ENCODE measurements around the gene SLC4A5.
"Not testable (repeated sequence)": the region's sequence is repeated elsewhere in the genome, so short reads cannot be mapped to it uniquely, and the experiment has no call there.

SLC4A5 gene

DNA sequence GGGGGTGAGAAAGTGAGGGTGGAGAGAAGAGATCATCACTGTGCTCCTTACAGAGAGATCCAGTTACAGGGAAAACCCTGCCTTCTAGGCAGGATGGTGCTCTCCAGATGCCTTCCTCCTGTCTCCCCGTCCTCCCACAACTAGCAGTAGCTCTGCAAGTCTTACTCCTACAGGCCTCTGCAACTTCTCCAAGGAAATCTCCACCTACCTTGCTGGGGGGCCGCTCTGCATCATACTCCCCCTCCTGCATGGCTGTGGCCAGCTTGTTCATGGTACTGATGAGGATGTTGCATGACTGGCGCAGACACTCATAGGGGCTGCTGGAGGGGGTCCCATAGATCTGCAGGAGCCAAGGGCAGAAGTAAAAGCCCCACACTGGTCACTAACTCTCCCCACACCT is 22.8 kb upstream of the SLC4A5 start:
- DNase-seq = no peak

DNA sequence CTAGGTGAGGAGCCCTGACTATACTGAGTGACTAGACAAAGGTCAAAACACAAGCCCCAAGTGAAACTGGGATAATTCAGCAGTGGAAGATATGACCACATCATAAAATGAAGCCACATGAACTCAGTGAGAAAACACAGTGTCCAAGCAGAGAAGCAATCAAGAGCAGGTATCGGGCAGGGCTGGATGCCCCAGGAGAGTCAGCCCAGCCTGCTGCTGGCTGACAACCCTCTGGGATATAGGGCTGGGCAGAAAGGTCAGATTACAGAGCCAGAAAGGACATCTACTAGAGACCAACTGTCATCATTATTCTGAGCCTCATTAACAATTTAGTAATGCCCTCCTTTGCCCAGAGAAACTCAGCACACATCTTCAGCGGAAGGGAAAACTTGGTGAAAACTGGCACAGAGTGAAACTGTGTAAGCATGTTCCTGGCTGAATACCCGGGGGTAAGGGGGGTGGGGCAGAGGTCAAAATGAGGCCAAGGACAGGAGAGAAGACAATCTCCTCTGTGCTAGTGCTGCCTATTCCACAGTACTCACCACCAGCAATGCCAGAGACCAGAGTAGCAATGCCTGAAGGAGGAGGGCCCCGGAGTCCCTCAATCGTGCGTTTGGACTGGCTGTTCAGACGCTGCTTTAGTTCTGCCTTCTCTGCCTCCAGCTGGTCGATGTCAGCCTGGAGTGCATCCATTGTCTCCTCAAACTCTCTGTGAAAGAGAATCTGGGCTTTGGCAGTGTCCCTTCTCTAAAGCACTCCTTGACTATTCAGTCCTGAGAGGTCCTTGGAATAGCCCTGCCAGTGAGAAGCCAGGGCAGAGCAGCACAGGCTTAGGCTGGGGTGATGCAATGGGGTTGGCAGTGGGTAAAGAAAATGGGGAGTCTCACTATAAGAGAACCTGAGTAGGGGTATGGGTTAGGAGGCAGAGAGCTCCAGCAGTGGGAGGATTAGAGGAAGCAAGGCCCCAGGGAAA is 21.6 kb upstream of the SLC4A5 start:
- DNase-seq = no peak

DNA sequence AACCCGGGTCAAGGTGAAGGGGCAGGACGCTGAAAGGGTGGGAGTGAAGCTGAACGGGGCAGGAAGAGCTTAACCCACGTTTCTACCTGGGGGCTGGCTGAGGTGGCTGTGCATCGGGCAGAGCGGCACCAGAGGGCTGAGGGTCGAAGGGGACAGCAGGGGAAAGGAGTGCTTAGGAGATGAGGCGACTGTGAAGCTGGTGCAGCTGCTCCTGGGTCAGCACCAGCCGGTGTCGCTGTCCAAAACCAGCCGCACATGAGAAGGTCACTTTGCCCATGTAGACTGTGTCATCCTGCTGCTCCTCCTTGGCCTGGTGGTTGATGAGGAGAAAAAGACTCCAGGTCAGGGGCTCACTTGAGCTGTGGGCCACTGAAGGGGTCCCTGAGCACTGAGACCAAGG is 18.1 kb upstream of the SLC4A5 start:
- DNase-seq = no peak

DNA sequence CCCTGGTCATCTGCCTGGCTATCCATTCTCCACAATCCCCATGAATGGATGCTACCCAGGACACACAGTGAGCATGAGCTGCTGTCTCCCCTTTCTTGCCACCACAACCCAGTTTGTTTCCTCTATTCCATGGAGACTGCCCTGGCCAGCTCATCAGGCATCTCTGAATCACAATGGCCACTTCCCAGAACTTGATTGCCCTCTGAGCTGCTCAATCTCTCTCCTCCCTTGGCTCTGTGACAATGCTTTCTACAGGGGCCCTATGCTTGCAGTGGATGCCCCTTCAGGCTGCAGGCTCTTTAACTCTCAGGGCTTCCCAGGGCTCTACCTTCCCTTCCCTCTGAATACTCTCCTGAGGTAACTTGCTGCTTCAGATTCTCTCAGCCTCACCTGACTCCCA is 14.4 kb upstream of the SLC4A5 start:
- no peak for DNase-seq

DNA sequence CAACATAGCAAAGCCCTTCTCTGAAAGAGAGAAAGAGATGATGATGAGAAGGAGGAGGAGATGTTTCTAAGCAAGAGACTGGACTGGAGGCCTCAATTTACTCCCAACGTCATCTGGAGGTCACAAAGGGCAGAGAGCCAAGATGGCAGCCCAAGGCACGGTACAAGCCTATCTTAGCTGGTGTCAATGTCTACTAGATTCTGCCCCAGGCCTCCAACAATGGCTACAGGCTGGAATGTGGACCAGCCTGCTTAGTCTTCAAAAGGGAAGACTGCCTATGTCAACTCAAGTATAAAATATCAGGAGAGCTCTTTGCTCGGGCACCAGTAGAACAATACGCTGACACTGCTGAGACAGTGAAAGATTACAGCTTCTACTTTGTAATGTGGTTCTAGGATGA is 6.7 kb upstream of the SLC4A5 start:
- DNase-seq = no peak

DNA sequence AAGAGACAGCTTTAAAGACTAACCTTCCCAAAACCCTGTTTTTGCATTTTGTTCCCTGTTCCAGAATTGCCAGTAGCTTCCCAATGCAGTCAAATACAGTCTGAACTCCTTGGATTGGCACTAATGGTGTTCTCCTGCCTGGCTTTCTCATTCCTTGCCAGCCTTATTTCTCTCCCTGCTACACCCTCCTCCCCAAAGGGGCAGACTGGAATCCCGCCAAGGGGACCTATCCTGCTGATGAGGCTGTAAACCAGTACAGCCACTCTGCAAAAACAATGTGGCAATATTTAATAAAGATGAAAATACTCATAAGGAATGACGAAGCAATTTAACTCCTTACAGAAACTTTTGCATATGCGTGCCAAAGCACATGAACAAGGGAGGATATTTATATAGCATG is 4.5 kb upstream of the SLC4A5 start:
- DNase-seq = no peak

DNA sequence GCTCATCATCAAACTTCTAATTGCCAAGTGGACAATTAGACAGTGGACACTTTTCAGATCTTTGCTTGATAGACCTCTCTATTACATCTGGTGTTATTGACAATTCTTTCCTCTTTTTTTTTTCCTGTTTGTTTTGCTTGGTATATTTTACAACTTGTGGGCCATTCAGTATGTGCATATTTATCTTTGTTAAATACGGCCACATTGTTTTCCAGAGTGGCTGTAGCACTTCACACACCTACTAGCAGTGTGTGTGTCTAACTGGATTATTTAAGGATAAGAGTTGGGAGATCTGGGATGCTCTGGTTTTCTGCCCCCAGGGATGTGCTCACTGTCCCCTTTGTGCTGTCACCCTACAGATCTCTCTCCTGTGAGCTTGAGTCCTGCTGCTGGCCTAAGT is 4.1 kb upstream of the SLC4A5 start:
- no peak for DNase-seq

DNA sequence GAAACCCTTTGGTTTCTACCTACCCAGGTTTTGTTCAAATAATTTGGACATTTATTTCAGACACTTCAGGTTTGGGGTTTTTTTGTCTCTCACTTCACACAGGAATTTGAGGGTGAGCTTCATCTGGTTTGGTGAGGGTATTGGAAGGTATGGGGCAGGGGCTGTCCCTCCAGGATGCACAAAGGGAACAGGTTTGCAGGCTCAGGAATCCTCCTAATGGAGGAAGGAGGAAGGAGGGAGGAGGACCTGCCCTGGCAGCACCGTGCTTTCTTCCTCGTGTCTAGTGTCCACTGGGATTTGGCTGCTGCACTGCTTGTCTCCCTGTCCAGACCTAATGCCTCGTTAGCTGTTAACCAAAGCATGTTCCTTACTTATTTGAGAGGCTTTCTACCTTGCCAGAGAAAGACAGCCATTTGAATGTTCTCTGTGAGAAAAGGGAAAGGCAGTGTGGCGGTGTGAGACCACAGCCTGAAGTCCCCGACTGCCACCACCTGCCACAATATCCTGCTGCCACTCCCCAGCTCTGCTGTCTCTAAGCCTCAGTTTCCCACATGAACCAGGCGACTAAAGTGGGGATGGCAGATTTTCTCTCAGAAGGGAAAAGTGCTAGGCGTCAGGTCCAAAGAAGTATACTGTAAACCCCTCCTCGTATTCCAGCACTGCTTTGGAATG is 2.2 kb upstream of the SLC4A5 start:
- DNase-seq = no peak

DNA sequence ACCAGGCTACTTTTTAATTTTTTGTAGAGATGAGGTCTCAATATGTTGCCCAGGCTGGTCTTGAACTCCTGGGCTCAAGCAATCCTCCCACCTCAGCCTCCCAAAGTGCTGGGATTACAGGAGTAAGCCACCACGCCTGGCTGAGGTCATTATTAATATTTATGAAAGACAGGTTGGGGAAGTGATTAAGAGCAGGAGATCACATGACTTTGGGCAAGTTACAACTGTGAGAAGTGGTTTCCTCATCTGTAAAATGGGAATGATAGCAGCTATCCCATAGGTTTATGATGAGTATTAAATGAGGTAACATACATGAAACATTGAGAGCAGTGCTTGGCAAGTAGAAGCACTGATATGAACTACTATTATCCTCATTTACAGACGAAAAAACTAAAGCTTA is 7.0 kb downstream of the SLC4A5 start:
- DNase-seq = not testable (repeated sequence)

DNA sequence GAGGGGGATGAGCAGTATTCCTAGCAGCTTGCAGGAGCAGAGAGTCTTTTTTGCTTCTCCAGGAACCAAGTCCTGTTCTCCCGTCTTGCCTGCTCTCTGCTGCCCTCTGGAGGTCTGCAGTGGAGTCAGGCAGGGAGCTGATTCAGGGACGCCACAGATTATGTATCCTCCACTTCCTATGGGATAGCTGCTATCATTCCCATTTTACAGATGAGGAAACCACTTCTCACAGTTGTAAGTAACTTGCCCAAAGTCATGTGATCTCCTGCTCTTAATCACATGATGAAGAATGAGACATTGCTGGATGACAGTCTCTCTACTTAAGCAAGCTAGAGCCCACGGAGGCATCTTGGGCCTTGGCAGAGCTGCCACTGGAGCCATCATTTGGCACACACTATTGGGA is 8.3 kb downstream of the SLC4A5 start:
- DNase-seq = peak; percentile 70

DNA sequence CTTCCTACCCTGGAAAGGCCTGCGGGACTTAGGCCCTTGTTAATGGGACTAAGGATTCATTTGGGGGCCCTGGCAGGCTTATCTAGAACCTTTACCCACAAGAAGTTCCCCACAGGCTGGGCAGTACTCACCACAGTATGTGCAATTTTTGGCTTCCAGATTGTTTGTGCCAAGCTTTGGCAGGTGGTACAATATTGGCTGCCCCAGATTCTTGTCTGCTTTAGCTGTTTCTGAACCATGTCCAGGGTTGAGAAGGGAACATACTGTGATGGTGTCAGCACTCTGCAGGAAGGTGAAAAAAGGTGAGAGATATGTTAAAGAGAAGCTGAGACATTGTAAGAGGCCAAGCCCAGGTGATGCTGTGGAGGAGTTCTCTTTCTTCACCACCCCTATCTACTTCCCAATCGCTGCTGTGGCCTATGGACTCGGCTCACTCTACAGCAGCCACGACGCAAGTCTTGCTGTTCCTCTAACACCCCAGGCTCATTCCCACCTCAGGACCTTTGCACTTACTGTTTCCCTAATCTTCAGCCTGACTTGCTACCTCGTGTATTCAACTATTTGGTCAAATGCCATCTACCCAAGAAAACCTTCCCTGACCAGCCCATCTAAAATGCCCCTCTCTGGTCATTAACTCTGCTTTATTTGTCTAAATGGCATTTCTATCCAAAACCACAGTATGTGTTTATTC is 9.2 kb downstream of the SLC4A5 start:
- DNase-seq = no peak

DNA sequence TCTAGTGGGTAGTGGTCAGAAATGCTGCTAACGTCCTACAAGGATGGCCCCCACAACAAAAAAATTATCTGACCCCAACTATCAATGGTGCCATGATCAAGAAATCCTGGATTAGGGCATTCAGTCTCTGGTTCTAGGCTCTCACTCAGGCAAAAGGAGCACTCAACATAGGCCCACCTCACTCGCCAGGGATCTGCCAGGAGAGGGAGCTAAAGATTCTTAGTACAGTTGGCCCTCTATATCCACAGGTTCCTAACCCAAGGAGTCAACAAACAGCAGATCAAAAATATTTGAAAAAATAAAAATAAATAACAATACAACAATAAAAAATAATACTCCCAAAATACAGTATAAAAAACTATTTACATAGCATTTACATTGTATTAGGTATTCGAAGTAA is 10.0 kb downstream of the SLC4A5 start:
- DNase-seq = peak; percentile 44

DNA sequence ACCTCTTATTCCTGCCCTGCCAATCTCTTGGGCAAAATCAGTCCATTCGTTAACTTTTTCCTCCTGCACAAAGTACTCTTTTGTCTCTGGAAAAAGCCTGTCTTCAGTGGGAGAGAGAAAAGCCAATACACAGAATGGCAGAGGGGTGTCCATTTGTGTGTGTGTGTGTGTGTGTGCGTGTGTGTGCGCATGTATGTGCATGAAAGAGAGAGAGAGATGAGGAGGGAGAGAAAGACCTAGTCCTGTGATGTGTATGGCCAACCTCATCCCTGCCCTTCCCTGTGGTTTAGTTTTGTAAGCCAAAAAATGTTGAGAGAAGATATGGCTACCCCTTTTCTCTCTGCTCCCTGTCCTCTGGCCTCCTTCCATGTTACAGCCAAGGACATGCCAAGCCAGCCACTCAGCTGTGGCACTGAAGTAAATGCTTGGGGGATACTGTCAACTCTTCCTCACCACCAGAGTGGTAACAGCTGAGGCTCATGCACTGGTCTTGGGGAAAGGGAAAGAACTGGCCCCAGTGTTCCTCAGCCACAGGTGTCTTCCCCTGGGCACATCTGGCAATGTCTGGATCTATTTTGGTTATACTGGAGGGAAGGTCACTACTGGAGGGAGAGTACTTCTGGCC is 10.6 kb downstream of the SLC4A5 start:
- DNase-seq = no peak

DNA sequence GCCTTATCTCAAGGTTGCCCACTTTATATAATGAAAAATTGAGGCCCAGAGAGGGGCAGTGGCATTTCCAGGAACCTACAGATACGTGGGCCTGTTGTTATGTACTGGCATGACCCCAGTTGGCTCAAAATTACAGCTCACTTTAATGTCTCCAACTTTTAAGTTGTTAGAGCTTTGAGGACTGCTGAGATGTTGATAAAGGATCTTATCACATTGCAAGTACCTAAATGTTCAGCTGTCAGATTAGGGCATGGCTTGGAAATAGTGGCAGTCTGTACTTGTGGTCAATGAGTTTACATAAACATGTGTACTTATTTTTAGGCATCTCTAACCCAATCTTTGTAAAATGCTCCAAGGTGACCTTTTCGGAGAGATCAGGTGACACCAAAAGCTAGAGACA is 14.6 kb downstream of the SLC4A5 start:
- DNase-seq = no peak

DNA sequence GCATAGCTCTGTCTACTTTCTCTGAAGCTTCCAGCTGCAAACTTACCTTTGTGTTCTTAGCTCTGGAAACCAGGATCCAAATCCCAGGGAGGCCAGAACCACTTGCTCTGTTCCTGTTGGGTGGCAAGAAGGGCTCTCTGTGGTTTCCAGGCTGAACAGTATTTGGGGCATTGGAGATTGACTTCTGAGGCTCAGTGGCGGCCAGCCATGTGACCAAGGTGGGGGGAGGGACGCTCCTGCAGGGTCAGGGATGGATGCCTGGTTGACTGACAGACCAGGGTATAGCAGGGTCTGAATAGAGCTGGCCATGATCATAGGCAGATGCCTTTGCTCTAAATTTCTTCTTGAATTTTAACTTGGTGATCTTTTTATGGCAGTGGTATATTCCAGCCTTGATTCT is 15.1 kb downstream of the SLC4A5 start:
- no peak for DNase-seq

DNA sequence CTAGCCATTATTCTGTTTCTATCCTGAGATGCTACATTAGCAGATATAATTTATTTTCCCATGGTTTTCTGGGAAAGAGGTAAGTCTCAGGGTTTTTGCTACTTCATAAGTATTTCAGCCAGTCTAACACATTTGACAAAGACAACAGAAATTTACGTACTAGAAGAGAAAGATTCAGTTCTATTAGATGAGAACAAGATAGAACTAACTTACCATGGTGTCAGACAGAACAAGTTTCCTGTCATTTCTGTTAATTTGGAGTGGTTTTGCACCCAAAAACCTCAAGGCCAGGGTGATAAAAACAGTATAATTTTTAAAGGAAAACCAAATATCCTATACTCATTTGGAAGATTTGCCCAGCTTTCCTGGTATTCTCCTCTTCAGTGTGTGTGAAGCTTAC is 15.6 kb downstream of the SLC4A5 start:
- DNase-seq = no peak

DNA sequence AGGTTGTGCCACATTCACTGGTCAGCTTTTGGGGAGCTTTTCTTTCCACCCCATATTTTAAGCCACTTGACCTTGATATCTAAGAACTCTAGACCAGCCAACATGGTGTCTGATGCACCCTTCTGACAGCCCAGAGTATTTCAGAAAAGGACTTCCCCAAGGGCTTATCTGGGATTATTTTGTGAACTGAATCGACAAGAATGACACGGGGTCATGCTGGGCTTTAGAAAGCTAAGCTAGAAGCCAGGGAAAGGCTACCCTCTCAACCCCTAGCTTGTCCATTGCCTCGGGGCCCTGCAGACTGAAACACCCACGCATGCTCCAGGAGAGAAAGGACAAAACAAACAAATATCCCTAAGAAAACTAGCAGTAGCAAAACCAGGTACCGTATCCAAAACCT is 16.0 kb downstream of the SLC4A5 start:
- DNase-seq = no peak

DNA sequence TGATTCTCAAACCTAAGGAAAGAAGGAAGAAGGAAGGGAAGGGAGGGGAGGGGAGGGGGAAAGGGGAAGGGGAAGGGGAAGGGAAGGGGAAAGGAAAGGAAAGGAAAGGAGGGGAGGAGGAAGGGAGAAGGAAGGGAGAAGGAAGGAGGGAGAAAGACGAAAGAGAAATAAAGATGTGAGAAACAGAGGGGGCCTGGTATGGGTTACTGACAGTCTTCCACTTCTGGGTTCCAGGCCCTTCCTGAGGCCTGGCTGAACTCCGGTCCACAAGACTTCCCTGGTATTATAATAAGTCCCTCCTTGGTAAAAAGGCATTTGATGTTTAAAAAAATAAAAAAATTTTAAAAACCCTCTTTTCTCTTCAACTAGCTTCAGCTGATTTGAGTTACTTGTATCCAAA is 17.4 kb downstream of the SLC4A5 start:
- no peak for DNase-seq

DNA sequence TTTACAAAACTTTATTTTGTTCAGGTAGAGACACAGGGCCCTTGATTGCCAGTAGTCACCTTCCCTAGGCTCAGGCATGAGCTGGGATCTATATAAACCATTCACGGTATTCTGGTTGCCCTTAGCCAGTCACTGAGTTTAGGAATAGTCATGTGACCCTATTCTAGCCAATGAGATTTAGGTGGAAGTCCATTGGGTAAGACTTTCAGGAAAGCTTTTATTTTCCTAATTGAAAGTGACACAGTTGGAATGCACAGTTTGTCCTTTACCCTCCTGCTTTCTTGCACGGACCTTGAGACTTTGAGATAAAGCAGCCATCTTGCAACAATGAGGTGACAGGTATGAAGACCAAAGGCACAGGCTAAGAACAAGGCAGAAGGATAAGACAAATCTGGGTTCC is 21.5 kb downstream of the SLC4A5 start:
- no peak for DNase-seq

DNA sequence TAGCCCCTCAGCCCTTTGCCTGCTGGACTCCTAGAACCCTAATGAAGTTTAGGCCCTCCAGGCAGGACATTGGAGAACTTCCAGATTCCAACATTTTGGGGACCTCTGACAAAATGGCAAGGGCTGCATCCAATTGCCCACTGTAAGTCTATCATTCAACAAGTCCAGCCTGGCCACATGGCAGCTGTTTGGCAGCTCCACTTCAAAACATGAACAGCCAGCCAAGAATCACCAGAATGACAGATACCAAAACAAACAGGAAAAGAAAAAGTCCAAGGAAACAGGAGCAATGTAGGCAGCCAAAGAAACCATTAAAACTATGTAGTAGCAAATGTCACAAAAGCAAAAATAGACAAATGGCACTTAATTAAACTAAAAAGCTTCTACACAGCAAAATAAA is 25.5 kb downstream of the SLC4A5 start:
- DNase-seq = no peak

DNA sequence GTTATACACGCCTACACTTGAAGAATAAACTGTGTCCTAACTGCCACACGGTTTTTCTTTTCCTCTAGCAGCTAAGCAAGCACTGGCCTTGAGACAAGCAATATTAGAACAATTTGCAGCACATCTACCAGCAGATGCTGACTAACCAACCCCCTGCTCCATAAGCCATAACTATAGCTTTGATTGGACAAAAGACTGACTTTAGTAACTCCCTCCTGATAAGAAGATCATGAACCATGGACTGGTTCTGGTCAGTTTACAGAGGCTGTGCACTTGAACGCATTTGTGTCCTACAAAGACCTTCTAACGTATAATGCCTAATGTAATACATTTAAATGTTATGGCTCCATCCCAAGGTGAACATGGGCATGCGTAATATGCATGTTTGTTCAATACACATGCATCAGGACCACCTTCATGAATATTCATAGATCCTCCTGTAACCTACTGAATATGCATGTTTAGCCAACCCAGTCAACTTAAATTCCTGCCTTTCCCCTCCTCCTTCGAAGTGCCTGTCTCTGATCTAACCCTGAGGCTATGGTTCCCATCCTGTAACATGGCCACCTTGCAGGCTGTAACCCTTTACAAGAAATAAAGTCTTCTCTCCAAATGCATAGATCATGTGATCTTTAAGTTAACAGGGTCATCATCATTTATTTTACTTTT is 26.5 kb downstream of the SLC4A5 start:
- DNase-seq = no peak

DNA sequence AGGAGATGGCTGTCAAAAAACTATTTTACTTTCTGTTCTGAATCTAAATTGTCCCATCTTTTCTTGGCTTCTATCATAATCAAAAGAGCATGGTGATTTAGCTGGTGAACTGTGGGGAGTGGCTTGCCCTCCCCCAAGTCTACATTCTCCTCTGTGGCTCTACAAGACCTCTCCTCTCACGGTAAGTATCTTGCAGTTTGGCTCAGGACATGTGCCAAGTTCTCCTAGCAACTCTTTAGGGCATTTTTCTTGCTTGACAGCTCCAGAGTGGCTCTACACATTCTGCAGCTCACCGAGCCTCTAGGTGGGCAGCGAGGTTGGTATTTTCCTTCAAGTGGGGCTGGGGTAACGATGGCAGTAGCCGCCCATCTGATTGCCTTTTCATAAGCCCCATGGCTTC is 29.1 kb downstream of the SLC4A5 start:
- no peak for DNase-seq

DNA sequence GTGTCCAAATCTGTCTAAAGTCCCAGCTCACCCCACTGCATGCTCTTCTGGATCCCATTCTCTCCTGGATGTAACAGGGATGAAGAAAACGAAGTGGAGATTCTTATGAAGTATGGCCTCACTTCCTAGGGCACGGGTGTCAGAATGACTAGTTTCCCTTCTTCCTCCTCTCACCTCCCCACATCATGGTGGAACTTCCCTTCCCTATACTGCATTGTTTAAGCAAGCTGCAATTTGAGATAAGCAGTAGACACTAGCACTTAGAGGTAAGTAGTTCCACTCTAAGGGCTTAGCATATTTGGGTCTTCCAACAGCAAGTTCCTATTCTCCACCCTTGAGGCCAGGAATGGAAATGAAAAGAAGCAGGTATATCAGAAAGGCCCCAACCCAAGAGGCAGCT is 29.7 kb downstream of the SLC4A5 start:
- no peak for DNase-seq

Measured in EL (cell line).